HL-60 (cell line): Measurements from ENCODE around the gene PRAMEF20.

Experiments used
- DNase-seq, 2 experiments: peaks; one replicate each; pipeline ENCODE4 v3.0.0-alpha.2; 2010 to 2020; ENCODE audit warnings: low read depth in 1 of 2, low spot score in 1 of 2
- H3K27ac ChIP-seq: fragments of 250-450 bp; sonication (Bioruptor Pico); replicated peaks from 2 replicates; pipeline ENCODE4 v1.5.1; 2020; ENCODE audit warnings: mild to moderate bottlenecking, moderate library complexity
- H3K27me3 ChIP-seq: fragments of 250-450 bp; sonication (Bioruptor Pico); 2 replicates; pipeline ENCODE4 v1.5.1; 2021; ENCODE audit warnings: mild to moderate bottlenecking, moderate library complexity; ENCODE audit not compliant: insufficient read depth, poor library complexity, severe bottlenecking
- H3K4me3 ChIP-seq: replicated peaks from 2 replicates; pipeline ENCODE4 v1.5.1; 2011; ENCODE audit warnings: mild to moderate bottlenecking, control low read depth, low read length; ENCODE audit not compliant: insufficient read depth
- CTCF ChIP-seq: IDR thresholded peaks from one replicate; pipeline ENCODE4 v1.5.1; 2011; ENCODE audit warnings: low read length, control low read depth, inconsistent platforms; ENCODE audit not compliant: insufficient read depth
- GABPA ChIP-seq: IDR thresholded peaks from 2 replicates; pipeline ENCODE4 v1.6.1; 2012; ENCODE audit warnings: low read depth
- POLR2AphosphoS5 ChIP-seq: IDR thresholded peaks from 2 replicates; pipeline ENCODE4 v1.6.1; 2012; ENCODE audit warnings: low read depth
- SPI1 ChIP-seq: IDR thresholded peaks from 2 replicates; pipeline ENCODE4 v1.6.1; 2012; ENCODE audit warnings: low read depth, mild to moderate bottlenecking, borderline replicate concordance
- TF ChIP-seq, protein P1 (sequence below): IDR thresholded peaks from 2 replicates; pipeline ENCODE4 v1.6.1; 2012; ENCODE audit warnings: low read depth; ENCODE audit not compliant: insufficient replicate concordance

PRAMEF20 gene

DNA sequence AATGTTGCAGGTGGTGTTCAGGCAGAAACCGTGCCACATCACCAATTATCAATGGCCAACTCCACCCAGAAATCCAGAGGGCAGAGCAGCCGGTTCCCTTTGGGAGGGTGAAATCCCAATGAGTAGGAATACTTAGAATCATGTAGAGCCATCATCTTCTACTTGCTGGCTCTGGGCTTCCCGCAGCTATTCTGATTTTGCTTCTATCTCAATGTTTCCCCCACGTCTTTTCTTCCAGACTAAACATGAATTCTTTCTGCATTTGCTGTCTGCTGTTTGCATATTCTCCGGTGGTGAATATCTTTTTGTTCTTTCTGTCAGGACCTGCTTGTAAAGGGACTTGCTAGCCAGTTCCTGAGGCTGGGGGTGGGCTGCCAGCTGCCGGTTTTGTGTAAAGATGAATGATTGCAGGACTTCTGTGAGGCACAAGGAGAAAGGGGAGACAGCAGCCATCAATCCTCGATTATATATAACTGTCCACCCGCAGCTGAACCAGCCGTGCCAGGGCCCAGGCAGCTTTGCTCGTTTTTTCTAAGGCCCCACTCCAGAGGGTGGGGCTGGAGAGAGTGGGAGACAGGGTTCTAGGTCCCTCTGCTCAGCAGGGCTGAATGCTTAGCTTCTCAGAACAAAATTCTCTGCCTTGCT lies 33.2 kb downstream of the PRAMEF20 start:
- Histone ChIP-seq H3K4me3 (no peak overlapping the region), H3K27ac (no peak overlapping the region), H3K27me3 (no peaks in the 10 kb centered on the region)
- no peak for TF ChIP-seq CTCF
- DNase-seq, result no peak

DNA sequence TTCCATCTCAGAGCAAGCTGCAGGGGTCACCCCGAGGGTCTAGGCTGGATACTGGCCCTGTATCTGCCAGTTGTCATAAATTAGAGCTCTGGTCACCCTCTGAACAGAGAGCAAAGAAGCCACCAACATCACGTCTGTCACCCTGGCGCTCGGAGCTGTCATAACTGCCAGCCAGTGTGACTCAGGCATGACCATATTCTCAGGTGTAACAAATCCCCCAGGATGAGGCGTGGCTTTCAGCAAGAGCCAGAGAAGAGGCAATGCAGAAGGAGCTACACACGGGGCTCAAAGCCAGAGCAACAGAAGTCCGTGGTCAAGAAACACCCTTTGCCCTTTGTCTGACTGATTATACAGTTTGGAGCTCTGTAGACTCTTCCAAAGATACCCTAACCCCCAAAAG lies 40.0 kb downstream of the PRAMEF20 start:
- no peak for DNase-seq
- Histone ChIP-seq H3K4me3 (no peak overlapping the region), H3K27ac (no peak overlapping the region), H3K27me3 (no peaks in the 10 kb centered on the region)
- no peak for TF ChIP-seq SPI1
- TF ChIP-seq GABPA, result no peak

DNA sequence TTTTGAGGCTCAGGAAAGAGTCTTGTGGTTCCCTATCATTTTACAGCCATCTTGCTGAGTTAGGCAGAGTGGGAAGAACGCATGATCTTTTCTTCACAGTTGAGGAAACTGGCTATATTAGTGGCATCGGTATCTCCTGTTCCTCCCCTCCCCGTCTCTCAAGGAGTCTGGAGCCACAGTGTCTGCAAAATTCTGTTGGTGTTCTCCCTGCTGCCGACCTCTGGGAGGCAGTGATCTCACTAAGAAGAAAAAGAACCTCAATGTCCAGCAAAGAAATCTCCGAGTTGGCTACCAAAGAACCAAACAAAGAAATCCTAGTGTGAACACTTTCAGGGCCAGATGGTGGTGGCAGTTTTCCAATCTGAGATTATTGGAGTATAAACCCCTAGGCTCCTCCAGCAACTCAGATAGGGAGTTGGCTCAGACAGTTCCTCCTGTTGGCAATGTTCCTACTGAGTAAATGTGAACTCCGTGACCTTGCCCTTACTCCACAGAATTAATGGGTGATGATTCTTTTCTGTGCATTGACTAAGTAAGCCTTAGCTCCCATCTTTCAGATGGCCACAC lies 41.2 kb downstream of the PRAMEF20 start:
- Histone ChIP-seq H3K27ac (no peak overlapping the region), H3K27me3 (no peaks in the 10 kb centered on the region), H3K4me3 (no peak overlapping the region)
- DNase-seq, result no peak
- TF ChIP-seq CTCF (no peak), POLR2AphosphoS5 (no peak), SPI1 (no peak), GABPA (no peak)
- TF ChIP-seq, protein P1, sequence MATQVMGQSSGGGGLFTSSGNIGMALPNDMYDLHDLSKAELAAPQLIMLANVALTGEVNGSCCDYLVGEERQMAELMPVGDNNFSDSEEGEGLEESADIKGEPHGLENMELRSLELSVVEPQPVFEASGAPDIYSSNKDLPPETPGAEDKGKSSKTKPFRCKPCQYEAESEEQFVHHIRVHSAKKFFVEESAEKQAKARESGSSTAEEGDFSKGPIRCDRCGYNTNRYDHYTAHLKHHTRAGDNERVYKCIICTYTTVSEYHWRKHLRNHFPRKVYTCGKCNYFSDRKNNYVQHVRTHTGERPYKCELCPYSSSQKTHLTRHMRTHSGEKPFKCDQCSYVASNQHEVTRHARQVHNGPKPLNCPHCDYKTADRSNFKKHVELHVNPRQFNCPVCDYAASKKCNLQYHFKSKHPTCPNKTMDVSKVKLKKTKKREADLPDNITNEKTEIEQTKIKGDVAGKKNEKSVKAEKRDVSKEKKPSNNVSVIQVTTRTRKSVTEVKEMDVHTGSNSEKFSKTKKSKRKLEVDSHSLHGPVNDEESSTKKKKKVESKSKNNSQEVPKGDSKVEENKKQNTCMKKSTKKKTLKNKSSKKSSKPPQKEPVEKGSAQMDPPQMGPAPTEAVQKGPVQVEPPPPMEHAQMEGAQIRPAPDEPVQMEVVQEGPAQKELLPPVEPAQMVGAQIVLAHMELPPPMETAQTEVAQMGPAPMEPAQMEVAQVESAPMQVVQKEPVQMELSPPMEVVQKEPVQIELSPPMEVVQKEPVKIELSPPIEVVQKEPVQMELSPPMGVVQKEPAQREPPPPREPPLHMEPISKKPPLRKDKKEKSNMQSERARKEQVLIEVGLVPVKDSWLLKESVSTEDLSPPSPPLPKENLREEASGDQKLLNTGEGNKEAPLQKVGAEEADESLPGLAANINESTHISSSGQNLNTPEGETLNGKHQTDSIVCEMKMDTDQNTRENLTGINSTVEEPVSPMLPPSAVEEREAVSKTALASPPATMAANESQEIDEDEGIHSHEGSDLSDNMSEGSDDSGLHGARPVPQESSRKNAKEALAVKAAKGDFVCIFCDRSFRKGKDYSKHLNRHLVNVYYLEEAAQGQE, result no peak

GRCh38 chr1:13456904-13457532 lies 46.8 kb downstream of the PRAMEF20 start:
- H3K27ac ChIP-seq, result no peak overlapping the region
- TF ChIP-seq GABPA (no peak), CTCF (no peak), SPI1 (no peak), POLR2AphosphoS5 (no peak)
- TF ChIP-seq, protein P1, result no peak
- no peak for DNase-seq
- H3K27me3 ChIP-seq, result no peaks in the 10 kb centered on the region
- H3K4me3 ChIP-seq, result no peak overlapping the region
